GM21526 (cell line): ENCODE measurements around the gene GMEB2.

Source experiments
- ATAC-seq: cut with Tn5 transposase; IDR thresholded peaks from one replicate; pipeline ENCODE4 v1.9.1; 2021; ENCODE audit warnings: moderate library complexity; ENCODE audit not compliant: unreplicated experiment, low FRiP score

GMEB2 gene

GRCh38 chr20:63551068-63551467 is 75.8 kb downstream of the GMEB2 start:
- ATAC-seq = no peak

GRCh38 chr20:63549679-63550282 is 77.1 kb downstream of the GMEB2 start:
- no peak for ATAC-seq

DNA sequence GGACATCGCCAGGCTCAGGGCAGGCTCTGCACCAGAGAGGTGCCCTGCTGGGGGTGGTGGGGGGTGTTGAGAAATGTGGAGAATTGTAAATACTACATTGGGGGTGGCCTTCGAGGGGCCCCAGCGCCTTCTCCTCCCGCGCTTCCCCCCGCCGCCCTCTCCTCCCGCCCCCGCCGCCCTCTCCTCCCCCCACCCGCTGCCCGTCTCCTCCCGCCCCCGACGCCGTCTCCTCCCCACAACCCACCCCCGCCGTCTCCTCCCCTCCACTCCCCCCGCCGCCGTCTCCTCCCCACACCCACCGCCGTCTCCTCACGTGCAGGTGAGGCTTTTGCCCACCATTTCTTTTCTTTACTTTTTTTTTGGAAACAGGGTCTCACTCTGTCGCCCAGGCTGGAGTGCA is 77.9 kb downstream of the GMEB2 start:
- ATAC-seq = no peak

DNA sequence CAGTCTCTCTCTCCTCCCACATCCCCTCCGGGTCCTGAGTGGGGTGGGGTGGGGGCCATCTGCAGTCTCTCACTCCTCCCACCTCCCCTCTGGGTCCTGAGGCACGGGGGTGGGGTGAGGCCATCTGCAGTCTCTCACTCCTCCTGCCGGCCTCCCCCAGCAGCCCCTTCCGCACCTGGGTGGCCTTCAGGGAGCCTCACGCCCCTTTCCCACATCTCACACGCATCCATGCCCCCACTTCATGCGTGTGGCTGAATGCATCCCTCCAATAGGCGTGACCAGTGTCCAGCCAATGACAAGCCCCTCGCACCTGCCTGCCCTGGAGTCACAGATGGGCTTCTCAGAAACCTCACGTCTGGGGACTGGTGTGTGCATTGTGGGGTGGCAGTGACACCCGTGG is 78.4 kb downstream of the GMEB2 start:
- ATAC-seq = no peak

DNA sequence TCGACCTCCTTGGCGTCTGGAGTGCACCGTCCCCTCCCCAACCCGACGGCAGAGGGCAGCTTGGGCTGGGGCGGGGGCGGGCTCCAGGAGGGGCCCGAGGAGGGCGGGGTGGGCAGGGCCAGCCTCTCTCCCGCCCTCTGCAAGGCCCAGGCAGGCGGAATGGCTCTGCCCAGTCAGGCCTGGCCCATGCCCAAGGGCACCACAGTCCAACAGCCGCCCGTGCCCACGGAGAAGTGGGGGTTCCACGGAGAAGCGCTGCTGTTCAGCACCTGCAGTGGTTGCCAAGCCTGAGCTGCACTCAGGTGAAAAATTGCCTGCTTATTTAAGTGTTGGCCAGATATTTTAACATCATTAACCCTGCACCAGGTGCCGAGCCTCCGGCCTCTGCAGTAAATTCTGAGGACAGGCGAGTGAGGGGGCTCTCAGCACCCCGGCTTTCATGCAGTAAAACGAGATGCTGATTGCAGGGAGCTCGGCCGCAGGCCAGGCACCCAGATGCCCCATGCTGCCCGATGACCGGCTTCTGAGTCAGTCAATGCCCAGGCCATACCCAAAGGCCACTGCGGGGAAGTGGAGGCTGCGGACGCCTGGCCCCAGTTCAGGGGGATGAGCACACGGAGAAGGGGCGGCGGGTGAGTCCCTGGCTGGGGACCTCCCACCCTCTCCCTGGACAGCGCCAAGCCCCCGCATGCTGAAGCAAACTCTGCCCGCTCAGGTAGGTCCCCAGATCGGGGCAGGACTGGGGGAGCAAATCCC is 79.0 kb downstream of the GMEB2 start, which contains the start of gene SRMS:
Gene SRMS (minus strand): TSS at position 25 of the 756 bp plus-strand sequence. CDS start 286 bp downstream, outside the sequence.
- no peak for ATAC-seq

DNA sequence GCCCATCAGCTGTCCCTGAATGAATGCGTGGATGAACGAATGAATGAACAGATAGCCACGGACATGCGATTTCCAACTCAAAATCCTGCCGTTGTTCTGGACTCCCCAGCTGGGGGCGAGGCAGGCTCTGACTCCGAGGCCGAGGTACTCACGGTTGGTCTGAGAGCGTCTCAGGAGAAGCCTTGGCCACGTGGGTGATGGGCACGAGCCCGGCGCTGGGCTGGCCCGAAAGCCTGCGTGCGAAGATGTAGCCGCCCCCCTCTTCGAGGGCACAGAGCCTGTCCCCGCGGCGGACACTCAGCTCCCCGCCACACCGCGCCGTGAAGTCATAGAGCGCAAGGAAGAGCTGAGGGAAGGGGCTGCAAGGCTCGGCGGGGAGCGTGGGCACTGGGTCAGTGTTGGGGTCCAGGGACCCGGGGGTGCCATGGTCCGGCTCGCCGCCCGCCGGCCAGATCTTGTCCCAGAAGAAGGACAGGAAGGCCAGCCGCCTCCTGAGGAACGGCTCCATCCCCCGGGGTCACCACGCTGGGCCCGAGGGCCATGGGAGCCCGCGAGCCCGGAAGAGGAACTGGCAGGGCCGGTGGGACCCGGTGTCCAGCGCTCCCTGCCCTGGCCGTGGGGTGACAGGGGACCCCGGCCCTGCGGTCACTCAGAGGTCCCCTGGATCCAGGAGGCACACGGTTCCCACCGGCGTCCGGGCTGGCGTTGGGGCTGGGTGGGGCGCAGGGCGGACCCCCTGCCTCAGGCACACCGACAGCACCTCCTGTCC is 79.8 kb downstream of the GMEB2 start:
- no peak for ATAC-seq

GRCh38 chr20:63546256-63546955 is 80.5 kb downstream of the GMEB2 start:
- no peak for ATAC-seq

DNA sequence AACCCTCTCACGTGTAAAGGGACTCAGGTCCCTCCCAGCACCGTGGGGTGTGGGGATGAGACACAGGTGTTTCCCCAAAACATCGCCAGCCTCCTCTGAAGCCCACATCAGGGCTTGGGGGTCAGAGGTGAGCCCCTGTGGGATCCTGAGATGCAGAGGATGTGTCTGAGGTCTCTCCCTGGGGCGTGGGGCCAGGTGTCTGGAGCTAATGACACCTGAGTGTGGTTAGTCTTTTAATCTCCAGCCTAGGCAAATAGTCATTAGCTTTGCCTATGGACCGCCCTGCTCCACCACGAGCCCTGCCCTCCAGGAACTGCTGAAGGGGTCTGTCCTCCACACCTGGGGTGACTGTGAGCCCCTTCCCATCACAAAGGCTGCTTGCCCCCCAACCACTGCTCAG is 81.1 kb downstream of the GMEB2 start:
- ATAC-seq = no peak

DNA sequence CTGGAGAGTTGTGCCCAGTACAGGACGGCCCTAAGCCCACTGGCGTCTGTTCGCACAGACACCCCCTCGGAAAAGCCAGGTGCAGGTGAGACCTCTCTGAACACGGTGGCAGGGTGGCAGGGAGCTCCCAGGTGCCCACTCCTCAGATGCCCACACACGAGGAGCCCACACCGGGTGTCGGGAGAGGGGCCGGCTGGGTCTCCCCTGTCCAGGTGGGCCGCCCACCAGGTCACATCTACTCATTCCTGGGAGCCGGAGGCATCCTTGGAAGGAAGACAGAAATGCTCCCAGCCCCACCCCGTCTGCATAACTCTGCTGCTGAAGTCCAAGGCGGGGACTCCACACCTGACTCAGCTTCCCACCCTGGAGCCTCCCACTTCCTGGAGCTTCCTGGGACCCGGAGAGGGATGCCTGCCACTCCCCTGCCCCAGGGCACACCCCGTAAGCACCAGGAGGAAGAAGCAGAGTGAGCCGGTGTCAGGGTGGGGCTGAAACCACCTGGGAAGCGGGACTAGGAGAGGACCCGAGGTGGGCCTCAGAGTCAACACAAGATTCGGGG is 81.9 kb downstream of the GMEB2 start:
- no peak for ATAC-seq

- no peak for ATAC-seq
Measured at GRCh38 chr20:63544241-63544957, 82.5 kb downstream of the GMEB2 start.

GRCh38 chr20:63543733-63544132 is 83.2 kb downstream of the GMEB2 start:
- ATAC-seq = no peak

DNA sequence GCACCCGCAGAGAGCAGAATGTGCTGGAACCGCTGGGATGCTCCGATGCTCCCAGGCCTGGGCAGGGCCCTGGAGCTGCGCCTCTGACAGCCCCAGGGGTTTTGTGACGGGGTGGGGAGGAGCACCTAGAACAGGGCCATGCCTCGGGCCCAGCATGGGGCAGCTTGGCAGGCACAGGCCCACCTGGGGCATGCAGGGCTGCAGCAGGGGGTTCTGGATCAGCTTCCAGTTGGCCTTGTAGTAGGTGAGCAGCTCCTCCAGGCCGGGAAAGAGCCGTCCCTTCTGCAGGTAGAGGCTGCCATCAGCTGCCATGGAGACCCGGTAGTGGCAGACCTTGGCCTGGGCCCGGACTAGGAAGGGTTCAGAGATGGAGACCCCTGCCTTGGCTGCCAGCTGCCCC is 83.8 kb downstream of the GMEB2 start:
- ATAC-seq = no peak

- ATAC-seq = no peak
Measured at GRCh38 chr20:63542696-63543095, 84.2 kb downstream of the GMEB2 start.

GRCh38 chr20:63542031-63542559 is 84.8 kb downstream of the GMEB2 start:
- no peak for ATAC-seq

GRCh38 chr20:63541371-63541770 is 85.5 kb downstream of the GMEB2 start:
- no peak for ATAC-seq

GRCh38 chr20:63540417-63541186 is 86.3 kb downstream of the GMEB2 start:
- ATAC-seq = no peak

GRCh38 chr20:63539441-63540370 is 87.2 kb downstream of the GMEB2 start:
- ATAC-seq = no peak

- no peak for ATAC-seq
Measured at GRCh38 chr20:63539092-63539430, 87.8 kb downstream of the GMEB2 start.
